ENCODE data around the gene ZSCAN5C. TPM values are rescaled to one million over a fixed set of nuclear protein-coding genes. Genes with fewer than 3 reads are reported as not detected.
"Not testable (repeated sequence)": the region's sequence is repeated elsewhere in the genome, so short reads cannot be mapped to it uniquely, and the experiment has no call there.

ZSCAN5C gene
- polyA plus RNA-seq, 1 experiment: not detected

- Histone ChIP-seq H3K27me3 (ENCODE audit: control insufficient read depth, insufficient read depth, low read length) (no peaks in the 10 kb centered on the region), H3K36me3 (ENCODE audit: control insufficient read depth, insufficient read depth, low read length) (no peaks in the 10 kb centered on the region), H3K4me3 (ENCODE audit: low read depth, low read length) (no peak overlapping the region)
- POLR2A ChIA-PET: no interaction called here
- TF ChIP-seq, protein P1, sequence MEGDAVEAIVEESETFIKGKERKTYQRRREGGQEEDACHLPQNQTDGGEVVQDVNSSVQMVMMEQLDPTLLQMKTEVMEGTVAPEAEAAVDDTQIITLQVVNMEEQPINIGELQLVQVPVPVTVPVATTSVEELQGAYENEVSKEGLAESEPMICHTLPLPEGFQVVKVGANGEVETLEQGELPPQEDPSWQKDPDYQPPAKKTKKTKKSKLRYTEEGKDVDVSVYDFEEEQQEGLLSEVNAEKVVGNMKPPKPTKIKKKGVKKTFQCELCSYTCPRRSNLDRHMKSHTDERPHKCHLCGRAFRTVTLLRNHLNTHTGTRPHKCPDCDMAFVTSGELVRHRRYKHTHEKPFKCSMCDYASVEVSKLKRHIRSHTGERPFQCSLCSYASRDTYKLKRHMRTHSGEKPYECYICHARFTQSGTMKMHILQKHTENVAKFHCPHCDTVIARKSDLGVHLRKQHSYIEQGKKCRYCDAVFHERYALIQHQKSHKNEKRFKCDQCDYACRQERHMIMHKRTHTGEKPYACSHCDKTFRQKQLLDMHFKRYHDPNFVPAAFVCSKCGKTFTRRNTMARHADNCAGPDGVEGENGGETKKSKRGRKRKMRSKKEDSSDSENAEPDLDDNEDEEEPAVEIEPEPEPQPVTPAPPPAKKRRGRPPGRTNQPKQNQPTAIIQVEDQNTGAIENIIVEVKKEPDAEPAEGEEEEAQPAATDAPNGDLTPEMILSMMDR (IDR thresholded peaks at IDR 0.05; ENCODE audit: insufficient read depth, low read depth, low read length): no peak
- CTCF ChIA-PET: no interaction called here
- DNase-seq (ENCODE audit: low read depth): no peak
These were observed 8.0 kb upstream of the ZSCAN5C start for GRCh38 chr19:56193981-56194640.

GRCh38 chr19:56197646-56198045 is 4.4 kb upstream of the ZSCAN5C start, which contains the start of gene ZSCAN5B:
TSS of gene ZSCAN5B (minus strand) at chr19:56197783. CDS start at chr19:56193052, 4,731 bp downstream.
- DNase-seq (ENCODE audit: low read depth); H3K27me3 ChIP-seq (ENCODE audit: control insufficient read depth, insufficient read depth, low read length); POLR2A ChIA-PET; CTCF ChIA-PET; H3K36me3 ChIP-seq (ENCODE audit: control insufficient read depth, insufficient read depth, low read length); H3K4me3 ChIP-seq (ENCODE audit: low read depth, low read length): not testable (repeated sequence)

- POLR2A ChIA-PET: no interaction called here
- Histone ChIP-seq H3K36me3 (ENCODE audit: control insufficient read depth, insufficient read depth, low read length) (no peaks in the 10 kb centered on the region), H3K4me3 (ENCODE audit: low read depth, low read length) (no peak overlapping the region), H3K27me3 (ENCODE audit: control insufficient read depth, insufficient read depth, low read length) (no peaks in the 10 kb centered on the region)
- CTCF ChIA-PET: interaction anchor here (1.7 kb wide), 1 partner anchor 28 kb away, joined by 3 read pairs; no protein-coding TSS in a partner anchor
- no peak for DNase-seq (ENCODE audit: low read depth)
- TF ChIP-seq, protein P1 (IDR thresholded peaks at IDR 0.05; ENCODE audit: insufficient read depth, low read depth, low read length): no peak
These were observed 2.4 kb upstream of the ZSCAN5C start for GRCh38 chr19:56199687-56200086.

DNA sequence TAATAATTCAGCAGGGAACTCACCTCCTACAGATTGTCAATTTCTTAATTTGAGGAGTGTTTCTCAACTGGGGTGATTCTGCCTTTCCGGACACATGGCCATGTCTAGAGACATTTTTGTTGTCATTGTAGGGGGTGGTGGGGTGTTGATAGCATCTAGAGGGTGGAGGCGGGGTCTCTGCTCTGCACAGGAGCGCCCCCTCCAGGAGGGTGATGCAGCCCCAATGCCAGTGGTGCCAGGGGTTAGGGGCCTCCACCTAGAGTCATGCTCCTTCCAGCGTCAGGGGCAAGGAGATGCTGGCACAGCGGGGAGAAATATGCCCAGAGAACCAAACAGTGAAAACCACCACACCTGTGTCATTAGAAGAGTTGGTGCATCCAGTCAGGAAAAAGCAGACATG is 5.5 kb downstream of the ZSCAN5C start:
- H3K4me3 ChIP-seq (ENCODE audit: low read depth, low read length); POLR2A ChIA-PET; H3K36me3 ChIP-seq (ENCODE audit: control insufficient read depth, insufficient read depth, low read length); DNase-seq (ENCODE audit: low read depth); CTCF ChIA-PET; H3K27me3 ChIP-seq (ENCODE audit: control insufficient read depth, insufficient read depth, low read length): not testable (repeated sequence)

DNA sequence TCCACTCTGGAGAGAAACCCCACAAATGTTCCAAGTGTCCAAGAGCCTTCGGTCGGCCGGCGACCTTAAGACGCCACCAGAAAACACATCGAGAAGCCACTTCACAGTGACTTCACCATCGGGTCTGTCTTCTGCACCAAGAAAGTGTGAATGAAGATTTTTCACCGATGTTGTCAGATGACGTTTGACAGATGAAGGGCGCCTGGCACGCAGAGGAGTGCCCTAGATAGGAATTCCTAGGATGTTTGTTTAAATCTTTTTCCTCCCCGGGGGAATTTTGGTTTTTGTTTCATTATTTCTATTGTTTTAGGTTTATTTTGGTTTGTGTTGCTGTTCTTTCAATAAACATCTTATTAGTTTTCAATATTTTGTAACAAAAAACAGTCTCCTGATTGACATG is 7.0 kb downstream of the ZSCAN5C start:
- Histone ChIP-seq H3K27me3 (ENCODE audit: control insufficient read depth, insufficient read depth, low read length) (no peaks in the 10 kb centered on the region), H3K36me3 (ENCODE audit: control insufficient read depth, insufficient read depth, low read length) (no peaks in the 10 kb centered on the region), H3K4me3 (ENCODE audit: low read depth, low read length) (no peak overlapping the region)
- ChIA-PET POLR2A (no interaction called here), CTCF (no interaction called here)
- no peak for DNase-seq (ENCODE audit: low read depth)
- TF ChIP-seq, protein P1 (IDR thresholded peaks at IDR 0.05; ENCODE audit: insufficient read depth, low read depth, low read length): no peak

DNA sequence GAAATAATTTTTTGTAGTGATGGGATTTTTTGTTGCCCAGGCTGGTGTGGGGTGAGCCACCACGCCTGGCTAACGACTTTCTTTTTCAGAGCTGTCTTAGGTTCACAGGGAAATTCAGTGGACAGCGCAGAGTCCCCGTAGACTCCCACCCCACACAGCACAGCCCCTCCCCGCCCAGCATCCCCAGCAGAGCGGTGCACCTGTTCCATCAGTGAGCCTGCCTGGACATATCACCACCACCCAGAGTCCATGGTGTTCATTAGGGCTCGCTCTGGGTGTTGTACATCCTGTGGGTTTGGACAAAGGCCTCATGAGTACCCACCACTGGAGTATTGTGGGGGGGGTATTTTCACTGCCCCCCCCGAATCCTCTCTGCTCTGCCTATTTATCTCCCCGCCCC is 8.0 kb downstream of the ZSCAN5C start:
- CTCF ChIA-PET; H3K4me3 ChIP-seq (ENCODE audit: low read depth, low read length); DNase-seq (ENCODE audit: low read depth); POLR2A ChIA-PET; H3K27me3 ChIP-seq (ENCODE audit: control insufficient read depth, insufficient read depth, low read length); H3K36me3 ChIP-seq (ENCODE audit: control insufficient read depth, insufficient read depth, low read length): not testable (repeated sequence)

GRCh38 chr19:56211718-56212117 is 9.6 kb downstream of the ZSCAN5C start:
- no peak for DNase-seq (ENCODE audit: low read depth)
- POLR2A ChIA-PET: no interaction called here
- TF ChIP-seq, protein P1 (IDR thresholded peaks at IDR 0.05; ENCODE audit: insufficient read depth, low read depth, low read length): no peak
- CTCF ChIA-PET: no interaction called here
- Histone ChIP-seq H3K4me3 (ENCODE audit: low read depth, low read length) (no peak overlapping the region), H3K36me3 (ENCODE audit: control insufficient read depth, insufficient read depth, low read length) (no peaks in the 10 kb centered on the region), H3K27me3 (ENCODE audit: control insufficient read depth, insufficient read depth, low read length) (no peaks in the 10 kb centered on the region)

Measured in BJ (cell line).